ENCODE measurements around the gene XRN2.
"Not testable (repeated sequence)": the region's sequence is repeated elsewhere in the genome, so short reads cannot be mapped to it uniquely, and the experiment has no call there.

XRN2 gene

GRCh38 chr20:21352703-21353102 is 49.6 kb downstream of the XRN2 start:
- no peak for DNase-seq

DNA sequence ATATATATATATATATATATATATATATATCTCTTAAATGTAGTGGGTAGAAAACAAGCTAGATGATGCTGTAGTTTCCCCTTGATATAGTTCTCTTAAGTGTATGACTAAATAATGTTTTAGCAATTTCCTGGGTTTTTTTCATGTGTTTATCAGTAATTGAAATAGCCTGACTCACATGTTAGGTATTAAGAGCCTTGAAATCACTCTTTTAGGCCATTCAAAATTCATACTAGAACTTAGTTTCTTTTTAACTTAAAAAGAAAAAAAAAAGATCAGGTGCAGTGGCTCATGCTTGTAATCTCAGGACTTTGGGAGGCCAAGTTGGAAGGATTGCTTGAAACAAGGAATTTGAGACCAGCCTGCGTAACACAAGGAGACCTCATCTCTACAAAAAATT is 50.1 kb downstream of the XRN2 start:
- DNase-seq = no peak

- no peak for DNase-seq
Measured at GRCh38 chr20:21355981-21356380, 52.9 kb downstream of the XRN2 start.

- DNase-seq = no peak
Measured at GRCh38 chr20:21356386-21356785, 53.3 kb downstream of the XRN2 start.

- no peak for DNase-seq
Measured at GRCh38 chr20:21357844-21358243, 54.7 kb downstream of the XRN2 start.

GRCh38 chr20:21358737-21359136 is 55.6 kb downstream of the XRN2 start:
- DNase-seq = no peak

DNA sequence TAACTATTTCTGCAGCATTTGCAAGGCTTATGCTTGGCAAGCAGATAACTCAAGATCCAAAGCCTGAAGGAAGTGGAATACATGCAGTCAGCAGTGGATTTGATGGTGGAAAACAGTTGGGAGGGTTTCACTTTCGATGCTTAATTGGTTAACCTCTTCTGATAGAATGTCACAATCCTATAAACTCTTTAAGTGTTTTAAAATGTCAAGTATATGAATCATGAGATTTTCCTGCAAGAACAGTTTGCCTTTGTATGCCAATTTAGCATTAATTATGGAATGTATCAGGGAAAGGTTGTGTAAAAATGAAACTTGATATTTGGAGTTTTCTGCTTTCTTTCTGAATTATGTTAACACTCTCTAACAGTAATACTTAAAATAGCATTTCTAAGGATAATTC is 57.6 kb downstream of the XRN2 start:
- no peak for DNase-seq

- DNase-seq = no peak
Measured at GRCh38 chr20:21361266-21361665, 58.1 kb downstream of the XRN2 start.

- DNase-seq = no peak
Measured at GRCh38 chr20:21364413-21364812, 61.3 kb downstream of the XRN2 start.

DNA sequence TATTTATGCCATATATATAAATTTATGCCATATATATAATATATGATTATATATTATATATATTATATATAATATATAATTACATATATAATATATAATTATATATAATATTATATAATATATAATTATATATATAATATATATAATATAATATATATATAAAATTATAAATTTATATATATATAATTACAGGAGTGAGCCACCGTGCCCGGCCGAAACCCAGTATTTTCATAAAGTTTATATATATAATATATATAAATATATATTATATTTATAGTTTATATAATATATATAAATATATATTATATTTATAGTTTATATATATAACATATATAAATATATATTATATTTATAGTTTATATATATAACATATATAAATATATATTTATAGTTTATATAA is 62.6 kb downstream of the XRN2 start:
- no peak for DNase-seq

- not testable (repeated sequence) for DNase-seq
Measured at GRCh38 chr20:21366273-21366672, 63.1 kb downstream of the XRN2 start.

- no peak for DNase-seq
Measured at GRCh38 chr20:21368791-21369190, 65.7 kb downstream of the XRN2 start.

GRCh38 chr20:21371193-21371592 is 68.1 kb downstream of the XRN2 start:
- no peak for DNase-seq

GRCh38 chr20:21372016-21372415 is 68.9 kb downstream of the XRN2 start:
- DNase-seq = no peak

DNA sequence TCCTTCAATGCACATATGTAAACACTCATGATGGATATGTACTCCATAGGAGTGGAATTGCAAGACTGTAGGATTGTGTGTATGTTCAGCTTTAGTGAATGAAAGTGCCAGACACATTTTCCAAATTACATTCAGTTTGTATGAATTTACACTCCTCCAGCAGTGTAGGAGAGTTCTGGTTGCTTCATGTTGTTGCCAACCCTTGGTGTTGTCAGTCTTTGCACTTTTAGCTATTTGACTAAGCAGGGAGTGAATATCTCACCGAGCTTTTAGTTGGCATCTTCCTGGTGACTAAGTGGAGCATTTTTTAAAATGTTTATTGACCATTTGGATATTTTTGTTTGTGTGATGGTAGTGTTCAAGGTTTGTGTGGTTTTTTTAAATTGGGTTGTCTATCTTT is 70.3 kb downstream of the XRN2 start:
- DNase-seq = no peak

- no peak for DNase-seq
Measured at GRCh38 chr20:21376626-21377025, 73.5 kb downstream of the XRN2 start.

- DNase-seq = no peak
Measured at GRCh38 chr20:21377701-21378100, 74.6 kb downstream of the XRN2 start.

DNA sequence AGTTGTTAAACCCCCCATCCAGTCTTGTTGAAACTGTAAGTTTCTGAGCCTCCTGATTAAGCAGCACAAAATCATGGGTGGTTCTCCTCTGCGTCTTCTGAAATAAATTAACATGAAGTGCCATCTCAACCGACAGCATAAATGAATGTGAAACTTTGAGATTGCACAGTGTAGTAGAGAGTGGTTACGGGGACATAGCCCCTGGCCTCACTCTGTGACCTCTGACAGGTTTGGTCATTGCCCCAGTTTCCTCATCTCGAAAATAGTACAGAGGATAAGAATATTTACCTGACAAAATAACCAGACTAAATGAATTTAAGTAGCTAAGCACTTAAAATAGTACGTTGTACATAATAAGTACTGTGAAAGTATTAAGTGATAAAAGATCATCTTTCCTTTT is 75.1 kb downstream of the XRN2 start:
- DNase-seq = no peak

DNA sequence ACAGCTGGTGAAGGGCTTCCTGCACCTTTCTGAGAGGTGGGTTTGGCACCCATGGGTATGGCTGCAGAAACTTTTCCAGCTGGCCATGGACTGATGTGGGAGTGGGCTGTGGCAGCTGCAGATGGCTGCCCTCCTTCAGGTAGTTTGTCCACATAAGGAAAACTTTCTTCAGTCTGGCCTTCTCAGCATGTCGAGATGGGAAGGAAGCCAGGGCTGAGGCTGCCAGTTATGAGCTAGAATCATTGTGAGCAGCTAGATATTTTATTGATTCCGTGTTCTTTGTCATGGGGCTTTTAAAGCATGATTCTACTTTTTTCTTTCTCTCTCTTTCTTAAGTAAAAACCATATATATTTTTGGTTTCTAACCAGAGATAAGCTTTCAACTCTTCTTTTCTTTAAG is 77.6 kb downstream of the XRN2 start:
- DNase-seq = no peak

GRCh38 chr20:21381619-21382018 is 78.5 kb downstream of the XRN2 start:
- no peak for DNase-seq

GRCh38 chr20:21384308-21384892 is 81.3 kb downstream of the XRN2 start:
- DNase-seq = no peak

- DNase-seq = no peak
Measured at GRCh38 chr20:21386111-21386510, 83.0 kb downstream of the XRN2 start.

DNA sequence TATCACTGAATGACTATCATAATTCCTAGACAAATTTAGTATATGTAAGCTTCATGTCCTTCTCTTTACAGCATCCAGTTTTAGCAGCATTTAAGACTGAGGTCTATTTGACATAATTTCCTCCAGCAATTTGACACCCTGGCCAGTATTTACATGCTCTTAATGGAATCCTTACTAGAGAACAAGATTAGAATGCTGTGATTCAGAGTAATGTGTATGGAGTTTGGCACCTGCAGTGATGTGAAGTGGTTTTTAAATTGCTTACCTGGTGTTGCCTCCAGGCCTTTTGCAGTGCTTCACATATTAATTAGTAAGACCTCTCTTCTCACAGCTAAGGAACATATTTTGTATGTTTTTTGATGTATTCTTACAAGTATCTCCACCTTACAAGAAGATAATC is 84.4 kb downstream of the XRN2 start:
- DNase-seq = no peak

DNA sequence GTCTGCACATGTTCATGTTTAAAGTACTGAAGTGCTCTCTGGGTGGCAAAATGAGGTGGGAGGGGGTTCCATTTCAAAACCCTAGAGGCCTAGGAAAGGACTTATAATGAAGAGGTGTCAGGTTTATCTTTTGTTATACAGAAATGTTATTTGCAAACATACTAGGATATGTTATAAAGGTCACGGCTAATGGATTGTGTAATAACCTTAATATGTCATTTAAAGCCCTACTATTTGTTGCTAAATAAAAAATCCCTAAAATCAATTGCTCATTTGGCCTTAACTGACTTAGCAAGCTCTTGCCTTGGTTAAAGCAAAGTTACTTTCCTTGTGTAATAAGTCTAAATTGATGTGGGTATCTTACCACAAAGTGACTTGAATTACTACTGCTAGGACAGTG is 85.4 kb downstream of the XRN2 start:
- DNase-seq = no peak

DNA sequence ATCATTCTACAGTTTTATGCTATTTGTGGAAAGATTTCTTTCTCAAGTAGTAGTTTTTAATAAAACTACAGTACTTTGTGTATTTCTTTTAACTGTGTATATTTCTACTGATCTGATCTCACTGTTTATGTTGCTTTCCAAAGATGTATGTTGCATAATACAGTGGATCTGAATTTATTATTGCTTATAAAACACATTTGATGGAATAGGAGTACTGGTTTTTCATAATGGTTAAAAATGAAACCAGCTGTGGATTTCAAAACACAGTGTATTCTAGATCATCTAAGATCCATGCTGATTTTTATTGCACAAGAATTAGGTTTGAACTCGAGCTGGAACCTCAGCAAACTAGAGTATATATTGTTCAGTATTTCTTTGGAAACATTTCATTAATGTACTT is 86.2 kb downstream of the XRN2 start:
- no peak for DNase-seq

- no peak for DNase-seq
Measured at GRCh38 chr20:21390768-21391167, 87.6 kb downstream of the XRN2 start.
